PC-9 (cell line): Measurements from ENCODE around the gene HMGCL. TPM values are rescaled to one million over a fixed set of nuclear protein-coding genes. Genes with fewer than 3 reads are reported as not detected.
A peak's percentile ranks its signal among the peaks of the same experiment; 100 is the strongest.
"Not testable (repeated sequence)": the region's sequence is repeated elsewhere in the genome, so short reads cannot be mapped to it uniquely, and the experiment has no call there.

Source experiments
- BruUV-seq: library from RNA; stranded (reverse); fragments of 400-500 nt; replicated peaks from 2 replicates; lab custom pipeline; 2021; lab: Mats Ljungman, UMichigan
- CTCF ChIA-PET: fragments of 300-600 bp; sonication (Branson Sonifier 250); formaldehyde crosslinking; loops from one replicate; lab custom pipeline; 2022; ENCODE audit warnings: antibody characterized with exemption; lab: Charles Lee
- POLR2A ChIA-PET: fragments of 300-600 bp; sonication (Branson Sonifier 250); formaldehyde crosslinking; loops from one replicate; lab custom pipeline; 2022; ENCODE audit warnings: antibody characterized with exemption; ENCODE audit not compliant: unreplicated experiment; lab: Charles Lee
- DNase-seq, 2 experiments: peaks; one replicate each; pipeline versions ENCODE4 v3.0.0 to v3.0.0-alpha.2; 2015 to 2022; ENCODE audit warnings: mixed read lengths in 1 of 2
- H2AFZ ChIP-seq: fragments of 200-600 bp; sonication (generic); 2 replicates; pipeline ENCODE4 v1.8.1; 2017; ENCODE audit warnings: antibody characterized with exemption
- H3F3A ChIP-seq: fragments of 200-600 bp; sonication (generic); 2 replicates; pipeline ENCODE4 v1.8.1; 2017; ENCODE audit warnings: antibody characterized with exemption, mild to moderate bottlenecking, low read depth; ENCODE audit not compliant: insufficient read depth
- H3K27ac ChIP-seq: fragments of 200-600 bp; sonication (generic); 2 replicates; pipeline ENCODE4 v1.6.1; 2016; ENCODE audit warnings: mixed run types
- H3K27me3 ChIP-seq: fragments of 200-600 bp; sonication (generic); 2 replicates; pipeline ENCODE4 v1.6.1; 2016; ENCODE audit warnings: low read depth, mixed run types; ENCODE audit not compliant: insufficient read depth
- H3K36me3 ChIP-seq: fragments of 200-600 bp; sonication (generic); 2 replicates; pipeline ENCODE4 v1.6.1; 2016; ENCODE audit warnings: low read depth, mixed run types
- H3K4me1 ChIP-seq: fragments of 200-600 bp; sonication (generic); replicated peaks from 2 replicates; pipeline ENCODE4 v1.6.1; 2016; ENCODE audit warnings: mixed run types; ENCODE audit not compliant: insufficient read depth
- H3K4me2 ChIP-seq: fragments of 200-600 bp; sonication (generic); 2 replicates; pipeline ENCODE4 v1.6.1; 2017; ENCODE audit warnings: mixed run types
- H3K4me3 ChIP-seq: fragments of 200-600 bp; sonication (generic); 2 replicates; pipeline ENCODE4 v1.6.1; 2016; ENCODE audit warnings: mixed run types
- H3K79me2 ChIP-seq: fragments of 200-600 bp; sonication (generic); 2 replicates; pipeline ENCODE4 v1.6.1; 2017; ENCODE audit warnings: low read depth, mixed run types
- H3K9me2 ChIP-seq: fragments of 200-600 bp; sonication (generic); 2 replicates; pipeline ENCODE4 v1.8.1; 2017; ENCODE audit warnings: mild to moderate bottlenecking; ENCODE audit not compliant: insufficient read depth
- H3K9me3 ChIP-seq: fragments of 200-600 bp; sonication (generic); 2 replicates; pipeline ENCODE4 v1.8.1; 2016; ENCODE audit warnings: low read depth; ENCODE audit not compliant: insufficient read depth
- H4K20me1 ChIP-seq: fragments of 200-600 bp; sonication (generic); 2 replicates; pipeline ENCODE4 v1.8.1; 2017; ENCODE audit not compliant: insufficient read depth
- EZH2 ChIP-seq: fragments of 200-600 bp; sonication (generic); IDR thresholded peaks from 2 replicates; pipeline ENCODE4 v1.8.0; 2017; ENCODE audit warnings: antibody characterized with exemption, low read depth
- intact Hi-C: fragments of 100-400 bp; cut with micrococcal nuclease; formaldehyde crosslinking; loops from one replicate; pipeline ENCODE4 v1.10.0; 2022; ENCODE audit not compliant: unreplicated experiment
- total RNA-seq: library from RNA; stranded (reverse); gene quantifications from 2 replicates; pipeline ENCODE4 v1.2.3, GENCODE V29; 2021
- TF ChIP-seq, protein P1 (sequence below): fragments of 200-600 bp; sonication (generic); conservative IDR thresholded peaks from 2 replicates; pipeline ENCODE4 v1.6.1; 2017; ENCODE audit warnings: mixed run types, antibody characterized with exemption, mild to moderate bottlenecking, moderate library complexity

HMGCL gene
- total RNA-seq, 1 experiment from 2014 or later = 43.2 TPM

GRCh38 chr1:23784846-23785245 lies 40.4 kb downstream of the HMGCL start:
- BruUV-seq = no TSS peak
- no peak overlapping the region for H2AFZ ChIP-seq
- H3K9me2 ChIP-seq = no peaks in the 10 kb centered on the region
- H3K4me3 ChIP-seq = no peak overlapping the region
- H3K27me3 ChIP-seq = no peaks in the 10 kb centered on the region
- TF ChIP-seq EZH2 = no peak
- TF ChIP-seq, protein P1, sequence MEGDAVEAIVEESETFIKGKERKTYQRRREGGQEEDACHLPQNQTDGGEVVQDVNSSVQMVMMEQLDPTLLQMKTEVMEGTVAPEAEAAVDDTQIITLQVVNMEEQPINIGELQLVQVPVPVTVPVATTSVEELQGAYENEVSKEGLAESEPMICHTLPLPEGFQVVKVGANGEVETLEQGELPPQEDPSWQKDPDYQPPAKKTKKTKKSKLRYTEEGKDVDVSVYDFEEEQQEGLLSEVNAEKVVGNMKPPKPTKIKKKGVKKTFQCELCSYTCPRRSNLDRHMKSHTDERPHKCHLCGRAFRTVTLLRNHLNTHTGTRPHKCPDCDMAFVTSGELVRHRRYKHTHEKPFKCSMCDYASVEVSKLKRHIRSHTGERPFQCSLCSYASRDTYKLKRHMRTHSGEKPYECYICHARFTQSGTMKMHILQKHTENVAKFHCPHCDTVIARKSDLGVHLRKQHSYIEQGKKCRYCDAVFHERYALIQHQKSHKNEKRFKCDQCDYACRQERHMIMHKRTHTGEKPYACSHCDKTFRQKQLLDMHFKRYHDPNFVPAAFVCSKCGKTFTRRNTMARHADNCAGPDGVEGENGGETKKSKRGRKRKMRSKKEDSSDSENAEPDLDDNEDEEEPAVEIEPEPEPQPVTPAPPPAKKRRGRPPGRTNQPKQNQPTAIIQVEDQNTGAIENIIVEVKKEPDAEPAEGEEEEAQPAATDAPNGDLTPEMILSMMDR = no peak
- DNase-seq = no peak
- H3K4me1 ChIP-seq = peaks cover 16% of the 10 kb centered on the region
- peaks cover 25% of the 10 kb centered on the region for H3F3A ChIP-seq
- no peak overlapping the region for H3K27ac ChIP-seq
- H3K9me3 ChIP-seq = no peaks in the 10 kb centered on the region
- ChIA-PET CTCF (interaction anchor here (0.6 kb wide), 1 partner anchor 260 kb away, joined by 4 read pairs; no protein-coding TSS in a partner anchor), POLR2A (no interaction called here)
- peaks cover 3% of the 10 kb centered on the region; the same call in 1 of the 2 replicates for H3K36me3 ChIP-seq
- no peak overlapping the region for H3K4me2 ChIP-seq
- H4K20me1 ChIP-seq = no peaks in the 10 kb centered on the region
- peaks cover 26% of the 10 kb centered on the region for H3K79me2 ChIP-seq
- intact Hi-C loops = no loop called here

- H4K20me1 ChIP-seq, POLR2A ChIA-PET, DNase-seq, H3K36me3 ChIP-seq, intact Hi-C loops, H3K4me2 ChIP-seq, H3K27me3 ChIP-seq, CTCF ChIA-PET, H3K9me3 ChIP-seq, BruUV-seq, H3K9me2 ChIP-seq, H3K4me3 ChIP-seq, H2AFZ ChIP-seq, H3K27ac ChIP-seq: not testable (repeated sequence)
- peaks cover 19% of the 10 kb centered on the region for H3F3A ChIP-seq
- H3K4me1 ChIP-seq = peaks cover 17% of the 10 kb centered on the region
- H3K79me2 ChIP-seq = peaks cover 39% of the 10 kb centered on the region
Measured at GRCh38 chr1:23783141-23783540, 42.1 kb downstream of the HMGCL start.

DNA sequence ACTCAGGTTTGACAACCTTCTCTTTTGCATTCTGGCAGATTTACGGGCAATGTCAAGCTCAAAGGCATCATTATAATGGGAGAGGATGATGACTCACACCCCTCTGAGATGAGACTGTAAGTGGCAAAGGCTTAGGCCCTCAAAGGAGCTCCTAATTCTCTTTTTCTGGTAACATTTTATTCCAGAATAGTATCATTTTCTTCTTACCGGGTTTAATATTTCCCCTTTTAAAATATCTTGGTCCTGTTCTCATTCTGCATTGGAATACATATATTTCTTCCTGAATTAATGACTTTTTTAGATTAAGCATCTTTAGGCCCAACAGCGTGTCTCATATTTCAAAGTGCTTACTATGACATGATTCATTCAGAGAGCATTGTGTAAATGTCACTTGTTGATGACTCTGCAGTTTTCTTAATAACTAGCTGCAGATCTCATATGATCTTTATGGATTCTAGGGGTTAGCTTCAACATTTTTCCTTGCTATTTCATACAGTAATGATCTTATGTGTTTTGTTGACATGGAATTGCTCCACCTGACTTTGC lies 45.3 kb downstream of the HMGCL start:
- Histone ChIP-seq H3K36me3 (no peaks in the 10 kb centered on the region; the same call in 1 of the 2 replicates), H3K4me1 (peaks cover 29% of the 10 kb centered on the region), H3K79me2 (peaks cover 58% of the 10 kb centered on the region), H3K9me2 (no peaks in the 10 kb centered on the region), H3K4me2 (peak overlapping the region; percentile 79), H3K27ac (peak overlapping the region; percentile 81), H3K9me3 (no peaks in the 10 kb centered on the region), H4K20me1 (no peaks in the 10 kb centered on the region; the same call in 1 of the 2 replicates), H2AFZ (no peak overlapping the region), H3K4me3 (peak overlapping the region; percentile 90; the same call in 1 of the 2 replicates), H3K27me3 (no peaks in the 10 kb centered on the region), H3F3A (peaks cover 25% of the 10 kb centered on the region)
- no peak for TF ChIP-seq EZH2
- TF ChIP-seq, protein P1 = no peak
- ChIA-PET CTCF (interaction anchor here (0.5 to 0.6 kb wide), 4 partner anchors 12 to 394 kb away, joined by 3 to 11 read pairs (median 6); no protein-coding TSS in a partner anchor), POLR2A (interaction anchor here (0.5 to 0.8 kb wide), 5 partner anchors 12 to 1637 kb away, joined by 3 to 8 read pairs (median 4); partner anchors contain the start of gene WNT4)
- BruUV-seq = no TSS peak
- intact Hi-C loops = loop anchor here (2.0 to 5.0 kb wide), 2 partner anchors 21 to 177 kb away; partner anchors contain the start of genes GALE and PNRC2
- peak in 1 of 2 experiments; percentile 71 for DNase-seq
